NOMO-1 (cell line): ENCODE measurements around the gene ETFB.

ENCODE experiments used
- DNase-seq, 2 experiments: peaks; one replicate each; lab custom pipeline; 2025; ENCODE audit not compliant: unreplicated experiment in 2 of 2; lab: John Stamatoyannopoulos, UW

The ETFB gene

GRCh38 chr19:51354103-51354741 lies 12.0 kb downstream of the ETFB start:
- no peak for DNase-seq

DNA sequence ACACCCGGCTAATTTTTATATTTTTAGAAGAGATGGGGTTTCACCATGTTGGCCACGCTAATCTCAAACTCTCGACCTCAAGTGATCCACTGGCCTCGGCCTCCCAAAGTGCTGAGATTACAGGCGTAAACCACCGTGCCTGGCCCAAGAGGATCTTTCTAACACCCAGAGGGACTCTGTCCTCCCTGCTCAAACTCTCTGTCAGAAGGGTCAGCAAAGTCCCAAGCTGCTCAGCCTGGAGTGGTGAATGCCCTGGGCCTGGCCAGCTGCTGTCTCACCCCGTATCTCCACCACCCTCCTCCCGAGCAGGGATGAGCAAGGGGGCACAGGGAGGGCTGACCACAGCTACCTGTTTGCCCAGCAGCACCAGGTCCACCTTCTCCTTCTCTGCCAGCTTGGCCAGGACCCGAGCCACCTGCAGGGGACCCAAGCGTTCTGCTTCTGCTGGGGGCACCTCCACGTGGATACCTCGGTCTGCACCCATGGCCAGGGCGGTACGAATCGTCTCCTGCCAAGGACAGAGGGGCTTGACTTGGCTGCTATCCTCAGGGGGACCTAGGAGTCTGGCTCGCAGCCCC lies 13.3 kb downstream of the ETFB start:
- DNase-seq, result no peak

DNA sequence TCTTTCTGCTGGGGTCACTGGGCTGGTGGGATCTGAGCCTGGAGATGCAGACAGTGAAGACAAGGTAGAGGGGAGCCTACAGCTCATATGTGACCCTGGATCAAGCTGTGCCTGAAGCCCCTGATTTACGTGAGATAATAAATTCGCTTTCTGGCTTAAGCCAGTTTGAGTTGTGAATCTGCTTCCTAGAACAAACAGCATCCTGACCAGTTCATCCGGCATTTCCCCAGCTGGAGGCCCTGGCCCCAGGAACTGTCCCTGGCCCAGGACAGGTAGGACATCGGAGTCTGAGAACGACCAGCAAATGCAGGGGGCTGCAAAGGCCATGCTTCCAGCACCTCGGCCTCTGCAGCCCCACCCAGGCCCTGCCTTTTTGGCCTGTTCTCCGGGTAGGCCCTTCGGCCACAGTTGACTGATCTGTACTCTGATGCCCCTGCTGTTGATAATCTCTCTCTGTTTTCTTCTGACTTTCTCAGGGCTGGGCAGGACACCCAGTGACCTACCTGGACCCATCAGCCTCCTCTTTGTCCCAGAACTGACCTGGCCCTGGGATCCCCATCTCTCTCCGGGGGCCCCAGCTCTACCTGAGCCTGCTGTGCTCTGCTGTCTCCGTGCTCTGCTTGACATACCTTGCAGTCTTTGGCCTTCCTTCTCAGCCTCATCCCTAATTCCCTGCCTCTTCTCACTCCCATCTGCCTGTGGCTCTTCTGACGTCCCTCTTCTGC lies 14.8 kb downstream of the ETFB start:
- DNase-seq, result no peak

DNA sequence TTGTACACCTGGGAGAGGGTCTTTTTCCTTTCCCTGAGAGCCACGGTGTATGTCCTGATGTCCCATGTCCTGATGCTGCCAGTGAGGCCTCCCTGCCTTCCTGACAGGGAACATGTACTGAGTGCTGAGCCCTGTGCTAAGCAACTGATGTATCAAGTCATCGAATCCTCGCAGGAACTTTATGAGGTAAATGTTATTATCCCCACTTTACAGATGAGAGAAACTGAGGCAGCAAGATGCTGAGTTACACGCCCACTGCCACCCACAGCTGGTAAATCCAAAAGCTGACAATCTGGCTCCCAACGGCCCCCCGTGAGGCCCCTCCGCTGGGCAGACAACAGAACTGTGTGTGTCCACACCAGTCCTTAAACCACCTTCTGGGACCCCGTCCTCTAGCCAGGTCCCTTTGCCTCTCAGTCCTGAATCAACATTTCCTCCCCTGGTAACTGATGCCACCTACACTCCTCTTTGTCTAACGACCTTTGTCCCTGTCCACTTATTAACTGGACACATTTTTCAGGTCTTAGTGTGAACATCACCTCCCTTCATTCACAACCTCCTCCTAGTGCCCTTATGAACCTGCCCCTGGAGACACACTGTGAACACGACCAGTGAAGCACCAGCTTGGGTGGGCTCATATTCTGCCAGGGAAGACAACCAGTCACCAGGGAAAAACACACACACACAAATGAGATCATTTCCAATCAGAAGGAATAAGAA lies 18.8 kb downstream of the ETFB start:
- DNase-seq, result no peak

- DNase-seq, result no peak
Observed at GRCh38 chr19:51346742-51347141, 19.4 kb downstream of the ETFB start.

GRCh38 chr19:51345076-51345620 lies 21.0 kb downstream of the ETFB start:
- no peak for DNase-seq

DNA sequence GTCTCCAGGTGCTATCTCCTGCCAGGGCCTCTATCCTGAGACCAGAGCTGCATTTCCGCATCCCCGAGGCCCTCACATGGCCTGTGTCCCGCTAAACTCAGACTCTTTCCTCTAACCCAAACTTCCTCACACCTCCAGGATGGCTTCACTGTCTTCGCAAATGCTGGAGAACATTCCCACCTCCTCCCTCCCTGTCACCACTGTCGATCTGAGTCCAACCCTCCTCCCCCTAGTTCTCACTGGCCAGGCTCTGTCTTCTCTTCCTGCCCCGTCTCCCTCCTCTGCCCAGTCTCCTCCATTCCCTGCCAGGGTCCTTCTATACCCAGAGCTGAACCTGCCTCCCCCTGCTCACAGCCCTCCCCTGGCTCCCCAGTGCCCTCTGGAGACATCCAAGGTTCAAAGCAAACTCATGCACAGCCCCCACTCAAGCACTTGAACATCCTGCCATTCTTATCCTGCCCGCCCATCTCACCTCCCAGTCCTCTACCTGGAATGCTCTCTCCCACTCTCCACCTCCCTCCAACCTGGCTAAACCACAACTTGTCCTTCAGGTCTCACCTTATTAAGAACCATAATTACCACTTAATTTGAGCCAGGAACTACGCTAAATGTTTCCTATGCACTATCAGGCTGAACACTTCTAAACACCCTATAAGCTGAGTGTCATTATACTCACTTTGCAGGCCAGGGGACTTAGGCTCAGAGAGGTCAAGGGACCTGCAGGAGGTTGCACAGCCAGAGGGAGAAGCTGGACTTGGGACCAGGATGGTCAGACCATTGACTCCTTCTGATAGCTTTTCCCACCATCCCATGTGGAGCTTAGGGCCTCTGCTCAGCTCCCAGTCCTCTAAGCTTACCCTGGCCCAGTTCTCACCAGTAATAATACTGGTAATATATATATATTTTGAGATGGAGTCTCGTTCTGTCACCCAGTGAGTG lies 23.3 kb downstream of the ETFB start:
- DNase-seq, result no peak

DNA sequence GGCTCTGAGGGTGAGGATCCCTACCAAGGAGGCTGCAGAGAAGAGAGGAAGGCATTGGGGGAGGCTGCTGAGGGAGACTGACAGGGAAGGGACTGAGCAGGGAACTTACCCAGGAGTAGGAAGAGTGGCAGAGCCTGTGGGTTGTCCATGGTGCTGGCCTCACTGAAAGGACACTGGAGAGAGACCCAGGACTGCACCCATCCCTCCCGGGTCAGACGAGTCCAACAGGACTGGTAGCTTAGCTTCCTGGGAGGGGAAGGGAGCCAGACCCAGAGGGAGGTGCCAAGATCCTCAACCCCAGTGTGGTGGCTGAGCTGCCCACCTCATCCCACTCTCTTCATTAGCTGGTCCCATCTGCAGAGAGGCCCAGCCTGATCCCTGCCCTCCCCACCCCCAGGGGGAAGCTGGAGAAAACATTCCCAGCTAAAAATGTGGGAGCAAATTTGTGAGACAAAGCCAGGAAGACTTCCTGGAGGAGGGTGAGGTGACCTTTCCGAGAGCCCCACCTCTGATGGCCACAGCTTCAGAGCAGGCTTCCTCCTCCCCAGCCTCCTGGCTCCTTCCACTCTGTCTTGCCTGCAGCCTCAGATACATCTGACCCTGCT lies 24.1 kb downstream of the ETFB start, which contains the start of gene VSIG10L:
Gene VSIG10L (minus strand): TSS at position 164 of the 605 bp plus-strand sequence. CDS start 15 bp downstream, at position 149.
- no peak for DNase-seq

DNA sequence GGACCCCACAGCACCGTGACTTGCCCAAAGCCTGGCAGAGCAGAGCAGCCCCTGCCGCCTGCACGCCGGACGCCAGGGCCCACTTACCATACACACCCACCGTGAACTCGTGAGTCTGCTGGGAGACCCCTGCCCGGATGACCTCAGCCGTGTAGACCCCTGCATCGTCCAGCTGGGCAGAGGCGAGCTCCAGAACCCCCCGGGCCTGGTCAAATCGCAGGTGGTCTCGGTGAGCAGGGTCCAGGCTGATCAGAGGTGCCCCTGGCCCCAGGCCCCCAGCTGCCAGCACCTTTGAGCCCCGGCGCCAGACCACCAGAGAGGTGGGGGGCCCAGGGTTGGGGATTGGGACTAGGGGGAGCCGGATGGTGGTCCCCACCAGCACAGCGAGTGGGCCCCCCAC lies 25.1 kb downstream of the ETFB start:
- no peak for DNase-seq

GRCh38 chr19:51339687-51340656 lies 26.2 kb downstream of the ETFB start:
- peak; percentile 89 to 94 for DNase-seq

GRCh38 chr19:51339313-51339686 lies 26.9 kb downstream of the ETFB start:
- DNase-seq, result no peak

DNA sequence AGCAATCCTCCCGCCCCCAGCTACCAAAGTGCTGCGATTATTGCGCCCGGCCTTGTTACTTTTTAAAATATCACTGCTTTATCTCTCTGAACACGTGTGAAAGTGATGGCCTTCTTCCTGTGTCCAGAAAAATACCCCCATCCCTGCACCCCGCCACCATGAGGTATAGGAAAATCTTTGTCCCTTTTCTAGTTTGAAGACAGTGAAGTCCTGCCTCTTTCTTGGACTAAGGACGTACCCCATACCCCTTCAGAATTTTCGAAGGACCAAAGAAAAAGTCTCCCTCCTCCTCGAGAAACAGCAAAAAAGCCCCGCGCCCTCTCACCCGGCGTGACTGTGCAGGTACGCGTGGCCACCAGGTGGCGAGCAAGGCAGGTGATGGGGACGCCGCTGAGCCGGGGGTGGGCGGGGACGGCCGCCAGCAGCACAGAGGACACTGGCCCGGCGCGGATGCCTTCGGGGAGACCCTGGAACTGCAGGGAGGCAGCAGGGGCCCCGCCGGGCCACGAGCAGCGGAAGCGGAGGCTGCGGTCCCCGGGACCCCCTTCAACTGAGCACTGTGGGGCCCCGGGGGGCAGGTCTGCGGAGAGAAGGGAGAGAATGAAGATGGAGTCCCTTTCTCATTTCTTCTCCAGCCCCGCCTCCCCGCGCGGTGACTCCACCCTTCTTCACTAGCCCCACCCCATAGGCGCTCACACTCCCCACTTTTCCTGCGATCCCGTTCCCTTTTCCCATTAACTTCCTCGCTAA lies 27.4 kb downstream of the ETFB start:
- DNase-seq, result peak; percentile 61 to 84

DNA sequence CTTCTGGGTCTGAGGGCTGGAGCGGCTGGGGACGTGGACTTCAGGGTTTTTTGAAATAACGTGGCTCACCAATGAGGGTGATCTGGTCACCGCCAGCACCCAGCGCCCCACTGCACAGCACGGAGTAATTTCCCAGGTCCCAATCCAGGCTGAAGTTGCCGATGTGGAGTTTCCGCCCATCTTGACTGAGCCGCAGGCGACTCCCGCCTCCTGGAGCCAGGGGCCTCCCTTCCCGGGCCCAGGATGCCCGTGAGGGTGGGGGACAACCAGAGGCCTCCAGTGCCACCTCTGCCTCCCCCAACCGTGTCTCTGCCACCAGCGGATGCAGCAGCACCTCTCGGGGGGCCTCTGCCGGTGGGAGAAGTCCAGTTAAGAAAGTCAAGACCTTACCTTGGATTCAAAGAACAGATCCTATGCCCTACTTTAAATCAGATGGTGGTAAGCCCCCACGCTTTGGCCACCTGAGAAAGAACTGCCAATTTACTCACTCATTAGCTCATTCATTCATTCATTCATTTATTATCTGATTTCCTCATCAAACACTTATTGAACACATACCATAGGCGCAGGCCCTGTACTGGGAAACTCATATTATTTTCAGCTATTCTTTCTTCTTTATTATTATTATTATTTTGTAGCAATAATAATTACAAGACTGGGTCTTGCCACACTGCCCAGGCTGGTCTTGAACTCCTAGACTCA lies 28.2 kb downstream of the ETFB start:
- DNase-seq, result no peak

GRCh38 chr19:51337141-51337860 lies 28.9 kb downstream of the ETFB start:
- DNase-seq, result no peak

DNA sequence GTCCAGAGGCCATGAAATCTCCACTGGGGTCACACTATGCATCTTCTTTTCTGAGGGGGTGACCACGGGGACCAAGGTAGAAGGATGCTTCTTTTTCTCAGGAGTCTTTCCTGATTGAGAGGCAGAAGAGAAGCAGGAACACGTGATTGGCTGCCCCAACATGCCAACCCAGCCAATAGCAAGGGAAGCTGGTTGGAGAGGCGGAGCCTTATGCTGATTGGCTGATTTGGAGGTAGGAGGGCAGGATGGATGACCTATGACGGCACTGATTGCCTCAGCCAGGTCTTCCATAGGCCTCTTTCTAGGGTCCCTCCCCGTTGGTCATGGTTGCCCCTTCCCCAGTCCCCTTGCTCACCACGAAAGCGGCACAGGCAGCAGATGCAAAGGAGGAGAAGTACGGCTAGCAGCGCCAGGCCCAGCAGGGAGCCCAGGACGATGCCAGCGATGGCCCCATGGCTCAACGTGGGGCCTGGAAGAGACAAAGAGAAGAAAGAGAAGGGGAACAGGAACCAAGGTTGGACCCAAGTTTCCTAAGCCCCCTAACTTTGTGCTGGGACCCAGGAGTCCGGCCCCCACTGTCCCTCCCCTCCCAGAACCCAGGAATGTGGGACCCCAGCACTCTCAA lies 32.2 kb downstream of the ETFB start:
- DNase-seq, result no peak

- no peak for DNase-seq
Observed at GRCh38 chr19:51331716-51332115, 34.5 kb downstream of the ETFB start.
